Measurements from ENCODE around the gene IPO9. TPM values are rescaled to one million over a fixed set of nuclear protein-coding genes. Genes with fewer than 3 reads are reported as not detected.
A peak's percentile ranks its signal among the peaks of the same experiment; 100 is the strongest.

IPO9 gene
- total RNA-seq, 4 donors from 2014 or later, result 9.6 to 23.1 (median 13.4) TPM

DNA sequence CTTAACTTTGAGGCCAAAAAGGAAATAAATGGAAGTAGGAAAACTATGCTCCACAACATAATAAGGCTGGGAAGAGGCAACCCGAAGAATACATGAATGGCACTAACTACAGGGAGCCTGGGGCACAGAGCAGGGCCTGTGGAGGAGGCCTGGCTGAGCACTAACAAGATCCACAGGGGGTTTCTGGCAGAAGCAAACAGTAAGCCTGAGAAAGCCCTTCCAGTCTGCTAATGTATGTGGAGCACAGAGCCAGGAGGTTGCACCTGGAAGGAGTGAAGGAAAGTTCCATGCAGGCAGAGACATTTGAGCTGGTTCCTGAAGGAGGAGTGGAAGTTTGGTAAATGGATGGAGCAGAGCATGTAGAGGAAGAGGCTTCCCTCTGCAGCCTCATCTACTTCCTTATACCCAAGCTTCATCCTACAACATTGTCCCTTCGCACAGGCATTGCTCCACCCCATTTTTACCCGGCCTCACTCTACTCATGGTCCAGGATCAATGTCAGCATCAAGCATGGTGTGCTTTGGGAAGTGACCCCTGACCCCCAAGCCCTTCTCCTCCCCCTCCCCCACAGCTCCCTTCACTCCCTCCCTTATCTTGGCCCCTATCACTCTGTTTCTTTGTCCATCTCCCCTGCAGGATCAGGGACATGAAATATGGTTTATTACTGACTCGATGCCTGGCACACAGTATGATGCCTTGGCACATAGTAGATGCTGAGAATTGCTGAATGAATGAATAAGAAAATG, 83.0 kb downstream of the IPO9 start:
- Histone ChIP-seq H3K27me3 (no peaks in the 10 kb centered on the region), H3K9me3 (no peaks in the 10 kb centered on the region), H3K27ac (peak overlapping the region in 2 of 4 donors; percentile 55 to 93), H3K36me3 (no peaks in the 10 kb centered on the region), H3K4me3 (no peak overlapping the region), H3K4me1 (peaks cover 0 to 18% (median 0%) of the 10 kb centered on the region in 4 donors)
- no peak for DNase-seq
- TF ChIP-seq POLR2A (IDR thresholded peaks at IDR 0.05) (no peak), CTCF (IDR thresholded peaks at IDR 0.05) (no peak)

GRCh38 chr1:201912832-201913231, 83.9 kb downstream of the IPO9 start:
- Histone ChIP-seq H3K36me3 (no peaks in the 10 kb centered on the region), H3K27me3 (no peaks in the 10 kb centered on the region), H3K27ac (peak overlapping the region in 3 of 4 donors; percentile 46 to 93 (median 55)), H3K9me3 (no peaks in the 10 kb centered on the region), H3K4me1 (peaks cover 0 to 26% (median 0%) of the 10 kb centered on the region in 4 donors), H3K4me3 (no peak overlapping the region)
- TF ChIP-seq POLR2A (IDR thresholded peaks at IDR 0.05), result no peak
- peak in 1 of 3 donors; percentile 52 for DNase-seq

- Histone ChIP-seq H3K4me3 (no peak overlapping the region), H3K27me3 (no peaks in the 10 kb centered on the region), H3K9me3 (no peaks in the 10 kb centered on the region), H3K36me3 (no peaks in the 10 kb centered on the region), H3K4me1 (peaks cover 0 to 41% (median 0%) of the 10 kb centered on the region in 4 donors), H3K27ac (peak overlapping the region in 2 of 4 donors; percentile 68 to 93)
- no peak for DNase-seq
- TF ChIP-seq CTCF (IDR thresholded peaks at IDR 0.05), result no peak
- no peak for TF ChIP-seq POLR2A (IDR thresholded peaks at IDR 0.05)
Measured at GRCh38 chr1:201914456-201915235, 85.7 kb downstream of the IPO9 start.

DNA sequence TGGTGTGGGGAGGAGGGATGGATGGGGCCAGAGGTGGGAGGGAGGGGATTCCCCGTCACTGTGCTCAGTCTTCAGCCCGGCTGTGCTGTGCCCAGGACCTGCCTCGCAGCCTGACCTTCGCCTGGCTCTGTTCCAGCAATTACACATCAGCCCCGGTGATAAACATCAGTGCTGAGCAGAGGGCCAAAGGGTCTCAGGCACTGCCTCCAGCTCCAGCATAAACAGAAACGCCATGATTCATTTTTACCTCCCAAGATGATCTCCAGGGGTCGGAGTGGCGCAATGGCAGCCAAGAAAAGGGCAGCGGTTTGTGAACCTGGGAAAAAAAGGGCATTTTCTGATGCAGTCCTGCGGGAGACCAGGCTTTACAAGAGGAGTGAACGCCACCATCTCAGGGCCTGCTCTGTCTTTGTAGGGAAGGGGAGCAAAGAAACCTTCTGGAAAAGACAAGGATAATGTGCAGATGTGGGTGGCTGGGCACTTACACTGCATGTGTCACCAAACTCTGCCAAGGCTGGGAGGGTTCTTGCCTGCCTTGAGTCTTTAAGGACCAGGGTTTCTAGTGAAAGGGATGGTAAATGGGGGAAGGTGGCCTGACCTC, 87.8 kb downstream of the IPO9 start:
- peaks cover 0 to 37% (median 0%) of the 10 kb centered on the region in 4 donors for H3K4me1 ChIP-seq
- TF ChIP-seq CTCF (IDR thresholded peaks at IDR 0.05) (no peak), POLR2A (IDR thresholded peaks at IDR 0.05) (no peak)

DNA sequence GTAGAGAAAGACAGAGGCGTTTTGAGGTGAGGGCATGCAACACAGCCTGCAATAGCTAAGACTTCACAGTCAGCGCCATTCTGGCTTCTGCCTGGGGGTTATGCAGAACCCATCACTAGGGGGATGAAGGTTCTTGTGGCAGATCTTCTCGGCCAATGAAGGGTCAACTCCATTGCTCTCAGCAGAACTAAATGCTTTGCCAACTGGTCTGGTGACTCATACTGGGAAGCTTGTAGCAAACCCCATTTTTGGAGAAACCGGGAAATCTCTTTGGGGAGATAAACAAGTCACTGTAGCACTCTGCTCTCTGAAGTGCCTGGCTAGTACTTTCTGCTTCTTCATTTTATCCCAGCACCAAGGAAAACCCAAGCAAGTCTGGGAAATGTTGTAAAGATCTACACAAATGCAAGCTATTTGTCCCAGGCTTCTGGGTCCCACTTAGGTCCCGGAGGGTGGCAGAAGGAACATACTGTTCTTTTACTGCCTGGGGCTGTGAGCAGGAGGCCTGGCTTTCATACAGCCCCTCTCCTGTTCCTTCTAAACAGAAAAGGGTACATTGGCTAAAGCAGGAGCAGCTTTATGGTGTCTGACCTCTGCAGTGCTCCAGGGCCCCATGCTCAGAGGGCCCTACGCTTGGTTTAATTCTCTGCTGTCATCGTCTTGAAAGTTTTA, 88.5 kb downstream of the IPO9 start:
- no peak for TF ChIP-seq POLR2A (IDR thresholded peaks at IDR 0.05)
- no peak for TF ChIP-seq CTCF (IDR thresholded peaks at IDR 0.05)
- Histone ChIP-seq H3K4me3 (no peak overlapping the region), H3K9me3 (no peaks in the 10 kb centered on the region), H3K27me3 (no peaks in the 10 kb centered on the region), H3K36me3 (no peaks in the 10 kb centered on the region), H3K4me1 (peaks cover 0 to 37% (median 0%) of the 10 kb centered on the region in 4 donors), H3K27ac (peak overlapping the region; percentile 60 to 93 (median 61))
- no peak for DNase-seq

More for the DNA sequence above, 87.8 kb downstream of the IPO9 start:
- peak overlapping the region; percentile 60 to 93 (median 61) for H3K27ac ChIP-seq
- DNase-seq, result peak in 2 of 3 donors; percentile 39 to 80
- H3K27me3 ChIP-seq, result no peaks in the 10 kb centered on the region
- no peak overlapping the region for H3K4me3 ChIP-seq
- no peaks in the 10 kb centered on the region for H3K9me3 ChIP-seq
- no peaks in the 10 kb centered on the region for H3K36me3 ChIP-seq

Data from Peyer's patch (tissue), 4 donors.